GM19324 (cell line): ENCODE results near the gene KCNB1.
"Not testable (repeated sequence)": the region's sequence is repeated elsewhere in the genome, so short reads cannot be mapped to it uniquely, and the experiment has no call there.

Experiments
- ATAC-seq: cut with Tn5 transposase; IDR thresholded peaks from one replicate; pipeline ENCODE4 v1.9.1; 2021; ENCODE audit warnings: mild to moderate bottlenecking, moderate library complexity; ENCODE audit not compliant: unreplicated experiment, low FRiP score

Gene KCNB1

DNA sequence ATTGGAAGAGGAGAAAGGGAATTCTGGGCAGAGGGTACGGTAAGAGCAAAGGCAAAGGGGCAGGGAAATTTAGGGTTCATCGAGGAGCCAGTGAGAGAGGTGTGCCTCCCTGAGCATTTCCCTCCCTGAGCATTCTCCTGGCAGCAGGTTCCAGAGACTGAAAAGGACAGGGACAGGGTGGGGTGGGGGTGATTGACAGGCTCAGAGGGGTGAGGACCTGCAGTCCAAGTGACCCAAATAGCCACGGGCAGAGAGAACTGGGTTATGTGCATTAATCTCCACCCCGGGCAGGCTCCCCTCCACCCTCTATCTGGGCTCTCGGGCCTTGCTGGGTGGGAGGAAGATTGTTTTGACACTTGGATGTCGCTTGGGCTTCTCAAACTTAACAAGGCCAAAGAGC is 69.5 kb downstream of the KCNB1 start:
- ATAC-seq: no peak

- ATAC-seq: no peak
These were observed 70.2 kb downstream of the KCNB1 start for GRCh38 chr20:49412254-49412653.

- ATAC-seq: no peak
These were observed 71.1 kb downstream of the KCNB1 start for GRCh38 chr20:49411221-49411925.

DNA sequence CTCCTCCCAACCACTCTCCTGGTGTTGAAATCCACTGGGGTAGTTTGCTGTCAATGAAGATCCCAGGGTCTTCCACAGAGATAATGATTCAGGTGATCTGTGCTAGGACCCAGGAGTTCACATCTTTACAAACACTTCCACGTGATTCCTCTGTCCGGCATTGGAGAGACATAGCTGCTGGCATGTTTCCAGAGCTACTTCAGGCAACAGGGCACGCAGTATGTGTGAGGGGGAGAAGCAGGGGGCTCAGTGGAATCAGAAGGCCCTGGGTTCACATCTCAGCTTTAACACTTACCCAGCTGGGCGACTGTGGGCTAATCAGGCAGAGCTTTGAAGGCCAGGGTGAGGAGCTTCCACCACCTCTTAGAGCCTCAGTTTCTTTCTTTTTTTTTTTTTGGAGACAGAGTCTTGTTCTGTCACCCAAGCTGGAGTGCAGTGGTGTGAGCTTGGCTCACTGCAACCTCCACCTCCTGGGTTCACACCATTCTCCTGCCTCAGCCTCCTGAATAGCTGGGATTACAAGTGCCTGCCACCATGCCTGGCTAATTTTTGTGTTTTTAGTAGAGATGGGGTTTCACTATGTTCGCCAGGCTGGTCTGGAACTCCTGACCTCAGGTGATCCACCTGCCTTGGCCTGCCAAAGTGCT is 72.4 kb downstream of the KCNB1 start:
- not testable (repeated sequence) for ATAC-seq

- no peak for ATAC-seq
These were observed 73.0 kb downstream of the KCNB1 start for GRCh38 chr20:49409302-49409974.

DNA sequence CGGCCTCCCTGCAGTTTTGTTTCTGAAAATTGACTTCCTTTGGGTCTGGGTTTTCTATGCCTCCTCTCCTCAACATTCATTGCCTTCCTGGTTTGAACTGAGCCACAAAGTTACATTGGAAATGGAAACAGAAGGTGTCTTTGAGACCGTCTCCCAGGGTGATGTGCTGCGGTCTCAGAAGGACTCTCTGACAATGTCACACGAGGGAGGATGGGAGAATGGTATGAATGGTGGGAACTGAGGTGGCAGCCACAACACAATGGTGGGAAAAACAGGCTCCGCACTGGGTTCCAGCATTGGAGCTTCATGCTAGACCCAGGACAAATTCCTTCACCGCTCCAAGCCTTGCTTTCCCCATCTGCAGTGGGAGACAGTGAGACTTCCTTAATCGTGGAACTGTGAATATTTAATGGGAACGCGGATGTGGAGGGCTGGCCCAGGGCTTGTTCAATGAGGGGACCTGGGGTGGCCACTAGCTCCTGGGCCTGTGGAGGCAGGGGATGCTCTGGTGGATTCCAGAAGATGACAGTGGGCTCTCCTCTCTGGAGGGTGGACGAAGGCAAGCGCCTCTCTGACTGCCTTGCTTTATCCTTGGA is 73.9 kb downstream of the KCNB1 start:
- no peak for ATAC-seq

DNA sequence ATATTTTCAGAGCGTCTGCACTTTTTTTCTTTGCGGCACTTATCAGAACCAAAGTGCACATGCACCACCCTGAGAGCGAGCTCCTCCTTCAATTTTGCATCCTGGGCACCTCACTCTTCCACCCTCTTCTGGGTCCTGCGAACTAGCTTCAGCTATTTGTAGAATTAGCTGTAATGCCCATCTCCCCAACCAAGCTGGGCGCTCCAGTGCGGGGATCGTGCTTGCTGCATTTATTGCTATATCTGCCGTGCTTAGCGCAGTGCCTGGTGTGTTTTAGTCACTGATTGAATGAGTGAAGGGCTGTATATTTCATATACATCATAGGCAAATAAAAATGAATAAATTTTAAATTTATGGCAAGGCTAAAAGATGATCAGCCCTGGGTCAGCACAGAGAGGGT is 75.8 kb downstream of the KCNB1 start:
- ATAC-seq: no peak

DNA sequence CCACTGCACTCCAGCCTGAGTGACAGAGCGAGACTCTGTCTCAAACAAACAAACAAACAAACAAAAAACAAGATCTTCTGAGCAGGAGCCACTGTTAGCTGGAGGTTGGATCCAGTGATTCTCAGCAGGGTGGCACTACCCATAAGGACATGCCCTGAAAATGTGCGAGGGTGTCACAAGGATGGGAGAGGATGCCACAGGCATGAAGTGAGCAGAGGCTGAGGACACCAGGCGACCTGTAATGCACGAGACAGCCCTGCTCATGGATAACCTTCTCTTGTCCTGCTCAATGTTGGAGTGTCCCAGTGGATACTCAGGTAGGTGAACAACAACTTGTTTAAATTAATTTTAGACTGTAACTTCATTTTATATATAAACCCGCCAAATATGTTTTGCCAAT is 76.8 kb downstream of the KCNB1 start:
- no peak for ATAC-seq

GRCh38 chr20:49405062-49405683 is 77.3 kb downstream of the KCNB1 start:
- no peak for ATAC-seq

DNA sequence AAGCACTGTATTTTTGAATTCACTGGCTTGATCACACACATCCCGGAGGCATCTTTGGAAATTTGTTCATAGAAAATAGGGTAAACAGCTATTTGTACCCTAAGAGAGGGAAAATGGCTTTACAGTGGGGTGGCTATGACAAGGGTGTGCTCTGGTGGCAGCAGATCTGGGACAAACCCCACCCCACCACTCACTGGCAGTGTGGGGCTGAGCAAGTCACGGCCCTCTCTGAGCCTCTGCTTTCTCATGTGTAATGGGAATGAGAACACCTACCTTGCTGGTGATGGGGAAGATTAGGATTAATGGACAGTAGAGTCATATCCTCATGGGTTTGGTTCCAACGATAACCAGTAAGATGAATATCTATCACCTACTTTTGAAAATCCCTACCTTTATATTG is 78.0 kb downstream of the KCNB1 start:
- ATAC-seq: no peak

DNA sequence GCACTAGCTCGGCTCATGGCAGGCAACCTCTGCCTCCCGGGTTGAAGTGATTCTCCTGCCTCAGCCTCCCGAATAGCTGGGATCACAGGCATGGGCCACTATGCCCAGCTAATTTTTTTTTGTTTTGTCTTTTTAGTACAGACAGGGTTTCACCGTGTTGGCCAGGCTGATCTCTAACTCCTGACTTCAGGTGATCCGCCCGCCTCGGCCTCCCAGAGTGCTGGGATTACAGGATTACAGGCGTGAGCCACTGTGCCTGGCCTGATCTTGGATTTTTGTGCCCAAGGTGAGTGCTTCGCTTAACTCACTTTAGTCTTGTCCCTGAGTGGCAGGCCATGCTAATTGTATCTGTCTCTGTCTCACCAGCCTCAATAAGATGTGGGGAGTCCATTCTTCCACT is 78.6 kb downstream of the KCNB1 start:
- ATAC-seq: no peak

GRCh38 chr20:49403012-49403411 is 79.5 kb downstream of the KCNB1 start:
- ATAC-seq: no peak

DNA sequence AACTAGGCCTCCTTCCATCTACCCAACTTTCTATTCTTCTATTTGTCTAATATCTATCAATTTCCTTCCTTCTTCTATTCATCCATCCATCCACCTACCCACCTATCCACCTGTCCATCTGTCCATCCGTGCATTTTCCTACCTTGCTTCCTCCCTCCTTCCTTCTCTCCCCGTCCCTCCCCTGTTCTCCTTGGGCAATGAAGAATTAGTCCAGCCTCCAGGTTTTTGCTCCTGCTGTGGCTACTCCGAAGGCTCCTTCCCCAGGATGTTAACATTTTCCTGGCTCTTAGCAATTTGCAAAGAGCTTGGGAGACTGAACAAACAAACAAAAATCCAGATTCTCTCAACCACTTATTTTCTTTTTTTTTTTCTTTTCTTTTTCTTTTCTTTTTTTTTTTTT is 81.6 kb downstream of the KCNB1 start:
- ATAC-seq: no peak

DNA sequence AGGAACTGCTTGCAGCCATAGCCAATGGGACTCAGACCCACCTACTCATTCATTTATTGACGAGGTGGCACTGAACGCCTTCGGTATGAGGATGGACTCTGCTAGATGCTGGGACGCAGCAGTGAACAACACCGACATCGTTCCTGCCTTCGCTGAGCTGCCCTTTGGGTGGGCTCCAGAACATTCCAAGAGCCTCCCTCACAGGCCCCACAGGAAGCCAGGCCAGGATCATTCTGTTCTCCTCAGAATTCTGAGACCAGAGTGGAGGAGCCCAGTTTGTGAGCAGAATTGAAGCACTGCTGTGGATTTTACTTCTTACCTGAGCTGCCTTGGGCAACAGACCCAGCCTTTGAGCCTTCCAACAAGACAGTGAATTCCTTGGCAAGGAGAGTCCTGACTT is 82.1 kb downstream of the KCNB1 start:
- no peak for ATAC-seq

GRCh38 chr20:49399329-49399728 is 83.1 kb downstream of the KCNB1 start:
- ATAC-seq: no peak

- ATAC-seq: no peak
These were observed 83.9 kb downstream of the KCNB1 start for GRCh38 chr20:49398401-49399144.

GRCh38 chr20:49397525-49397924 is 84.9 kb downstream of the KCNB1 start:
- no peak for ATAC-seq

DNA sequence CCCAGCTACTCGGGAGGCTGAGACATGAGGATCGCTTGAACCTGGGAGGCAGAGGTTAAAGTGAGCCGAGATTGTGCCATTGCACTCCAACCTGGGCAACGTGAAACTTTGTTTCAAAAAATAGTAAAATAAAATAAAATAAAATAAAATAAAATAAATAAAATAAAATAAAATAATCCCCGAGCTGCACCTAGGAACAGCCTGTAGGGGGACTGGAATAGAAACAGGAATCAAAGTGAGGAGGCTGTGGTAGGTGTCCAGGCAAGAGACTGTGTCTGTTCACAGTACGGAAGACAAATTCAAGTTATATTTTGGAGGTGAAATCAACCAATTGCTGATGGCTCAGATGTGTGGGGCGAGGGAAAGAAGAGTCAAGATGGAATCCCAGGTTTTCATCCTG is 86.2 kb downstream of the KCNB1 start:
- ATAC-seq: no peak

DNA sequence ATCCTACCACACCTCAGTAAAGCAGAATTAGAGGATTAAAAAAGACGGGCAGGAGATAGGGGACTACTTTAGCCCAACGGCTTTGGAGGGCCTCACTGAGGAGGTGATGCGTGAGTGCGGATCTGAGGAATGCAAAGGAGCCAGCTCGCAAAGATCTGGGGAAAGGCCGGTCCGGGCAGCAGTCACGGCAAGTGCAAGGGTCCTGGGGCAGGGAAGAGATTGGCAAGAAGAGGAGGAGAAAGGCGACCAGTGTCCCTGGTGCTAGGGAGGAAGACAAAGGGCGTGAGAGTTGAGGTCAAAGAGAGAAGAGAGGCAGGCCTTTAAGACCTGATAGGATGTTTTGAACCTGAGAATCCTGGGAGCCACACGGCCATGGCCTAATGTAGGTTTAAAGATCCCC is 86.8 kb downstream of the KCNB1 start:
- ATAC-seq: no peak

DNA sequence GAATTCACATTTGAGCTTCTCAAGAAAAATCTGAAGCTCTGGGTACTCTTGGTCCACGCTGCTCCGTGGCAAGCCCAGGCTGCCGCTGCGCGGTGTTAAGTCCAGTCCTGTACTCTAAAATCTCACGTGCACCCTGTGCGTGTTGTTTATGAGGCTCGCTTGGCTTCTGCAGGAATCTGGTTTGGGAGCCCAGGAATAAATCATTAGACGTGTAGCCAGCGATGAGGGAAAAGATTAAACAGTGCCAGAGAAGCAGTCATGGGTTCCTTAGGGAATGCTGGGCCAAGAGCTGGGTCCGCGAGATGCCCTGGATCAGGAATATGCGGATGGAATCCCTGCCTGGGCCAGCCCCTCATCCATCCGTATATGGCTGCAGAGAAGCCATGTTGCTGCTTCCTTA is 87.3 kb downstream of the KCNB1 start:
- ATAC-seq: no peak
